SJCRH30 (cell line): ENCODE measurements around the gene HPCA. TPM values are rescaled to one million over a fixed set of nuclear protein-coding genes. Genes with fewer than 3 reads are reported as not detected.

Experiments used
- DNase-seq, 2 experiments: peaks; one replicate each; pipeline ENCODE4 v3.0.0-alpha.2; 2015 to 2020
- H3K27ac ChIP-seq: fragments of 250-450 bp; sonication (Bioruptor Pico); 2 replicates; pipeline ENCODE4 v1.5.1; 2020; ENCODE audit warnings: mild to moderate bottlenecking, moderate library complexity
- H3K27me3 ChIP-seq: fragments of 250-450 bp; sonication (Bioruptor Pico); 2 replicates; pipeline ENCODE4 v1.5.1; 2020; ENCODE audit warnings: mild to moderate bottlenecking, moderate library complexity
- H3K36me3 ChIP-seq: fragments of 250-450 bp; sonication (Bioruptor Pico); 2 replicates; pipeline ENCODE4 v1.5.1; 2020; ENCODE audit warnings: mild to moderate bottlenecking, moderate library complexity
- H3K4me1 ChIP-seq: fragments of 250-450 bp; sonication (Bioruptor Pico); 2 replicates; pipeline ENCODE4 v1.5.1; 2020; ENCODE audit warnings: mild to moderate bottlenecking, moderate library complexity
- H3K4me3 ChIP-seq: fragments of 250-450 bp; sonication (Bioruptor Pico); 2 replicates; pipeline ENCODE4 v1.5.1; 2020; ENCODE audit warnings: mild to moderate bottlenecking, moderate library complexity
- H3K9me3 ChIP-seq: fragments of 250-450 bp; sonication (Bioruptor Pico); replicated peaks from 2 replicates; pipeline ENCODE4 v1.5.1; 2020; ENCODE audit warnings: mild to moderate bottlenecking, moderate library complexity
- total RNA-seq: library from RNA; depleted of rRNA; stranded (reverse); fragments of >200 nt; shearing (Covaris generic); gene quantifications from 2 replicates; pipeline ENCODE4 v1.2.3, GENCODE V29; 2014; rRNA removed

HPCA gene
- total RNA-seq, 1 experiment from 2014 or later = not detected

GRCh38 chr1:32944180-32944579, 57.9 kb downstream of the HPCA start:
- Histone ChIP-seq H3K36me3 (peaks cover 15% of the 10 kb centered on the region; the same call in 1 of the 2 replicates), H3K27ac (no peak overlapping the region)
- no peak for DNase-seq

More at GRCh38 chr1:32944180-32944579, 57.9 kb downstream of the HPCA start:
- Histone ChIP-seq H3K9me3 (no peaks in the 10 kb centered on the region), H3K4me3 (no peak overlapping the region), H3K4me1 (peaks cover 9% of the 10 kb centered on the region; the same call in 1 of the 2 replicates), H3K27me3 (no peaks in the 10 kb centered on the region)

Other genes with a start within 250 kb of the HPCA start
- gene ZBTB8OS, start 235.9 kb upstream of the HPCA start, total RNA-seq = 55.7 and 73.9 TPM in 2 replicates
- gene RBBP4, start 235.3 kb upstream of the HPCA start, total RNA-seq = 395 and 437 TPM in 2 replicates
- 1.1 and 1.6 TPM in 2 replicates for gene SYNC, start 183.7 kb upstream of the HPCA start, total RNA-seq
- gene YARS1, start 69.1 kb upstream of the HPCA start, total RNA-seq = 81.3 and 91.7 TPM in 2 replicates
- gene S100PBP, start 68.8 kb upstream of the HPCA start, total RNA-seq = 37.1 and 42.6 TPM in 2 replicates
- 66.2 and 72.2 TPM in 2 replicates for gene FNDC5, start 15.6 kb upstream of the HPCA start, total RNA-seq
- gene TMEM54, start 14.9 kb downstream of the HPCA start, total RNA-seq = 17.6 and 18.6 TPM in 2 replicates
- gene RNF19B, start 78.3 kb downstream of the HPCA start, total RNA-seq = 10.5 and 10.9 TPM in 2 replicates
- 279 and 283 TPM in 2 replicates for gene AK2, start 150.4 kb downstream of the HPCA start, total RNA-seq
- 8.4 and 8.8 TPM in 2 replicates for gene AZIN2, start 194.7 kb downstream of the HPCA start, total RNA-seq